AG09319 (cell line): Measurements from ENCODE around the gene BTN1A1.

ENCODE experiments used
- DNase-seq: peaks from one replicate; pipeline ENCODE4 v3.0.0-alpha.2; 2010; ENCODE audit warnings: low read depth; ENCODE audit errors: extremely low read depth
- TF ChIP-seq, protein P1 (sequence below): IDR thresholded peaks from 2 replicates; pipeline ENCODE4 v1.5.1; 2011; ENCODE audit warnings: low read depth, mild to moderate bottlenecking, inconsistent platforms, low read length, moderate library complexity

Gene BTN1A1

DNA sequence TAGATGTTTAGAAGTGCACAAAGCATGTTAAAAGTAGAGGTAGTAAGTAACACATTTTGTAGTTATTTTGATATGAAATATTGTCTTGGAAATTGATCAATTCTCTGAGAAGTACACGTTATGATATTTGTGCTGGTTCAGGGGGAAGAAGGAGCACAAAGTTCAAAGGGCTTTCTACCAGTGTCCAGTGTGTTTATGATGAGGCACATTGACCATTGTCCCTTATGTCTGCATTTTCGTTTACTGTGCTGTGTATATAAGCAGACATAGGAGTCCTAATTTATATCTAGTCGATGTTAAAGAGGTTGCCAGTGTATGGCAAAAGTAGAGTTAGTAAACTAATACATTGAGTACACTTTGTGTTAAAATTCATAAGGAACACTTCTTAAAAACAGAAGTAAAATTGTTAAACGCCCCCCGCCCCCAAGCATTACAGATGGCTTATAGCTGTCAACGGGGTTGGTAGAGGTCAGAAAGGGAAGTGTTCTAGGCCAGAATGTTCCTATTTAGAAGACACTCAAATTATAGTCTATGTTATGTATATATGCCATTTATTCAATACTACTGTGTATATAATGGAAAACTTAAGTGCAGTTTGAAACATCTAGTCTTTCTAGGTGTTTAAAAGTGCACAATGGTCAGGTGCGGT lies 24.7 kb downstream of the BTN1A1 start:
- TF ChIP-seq, protein P1, sequence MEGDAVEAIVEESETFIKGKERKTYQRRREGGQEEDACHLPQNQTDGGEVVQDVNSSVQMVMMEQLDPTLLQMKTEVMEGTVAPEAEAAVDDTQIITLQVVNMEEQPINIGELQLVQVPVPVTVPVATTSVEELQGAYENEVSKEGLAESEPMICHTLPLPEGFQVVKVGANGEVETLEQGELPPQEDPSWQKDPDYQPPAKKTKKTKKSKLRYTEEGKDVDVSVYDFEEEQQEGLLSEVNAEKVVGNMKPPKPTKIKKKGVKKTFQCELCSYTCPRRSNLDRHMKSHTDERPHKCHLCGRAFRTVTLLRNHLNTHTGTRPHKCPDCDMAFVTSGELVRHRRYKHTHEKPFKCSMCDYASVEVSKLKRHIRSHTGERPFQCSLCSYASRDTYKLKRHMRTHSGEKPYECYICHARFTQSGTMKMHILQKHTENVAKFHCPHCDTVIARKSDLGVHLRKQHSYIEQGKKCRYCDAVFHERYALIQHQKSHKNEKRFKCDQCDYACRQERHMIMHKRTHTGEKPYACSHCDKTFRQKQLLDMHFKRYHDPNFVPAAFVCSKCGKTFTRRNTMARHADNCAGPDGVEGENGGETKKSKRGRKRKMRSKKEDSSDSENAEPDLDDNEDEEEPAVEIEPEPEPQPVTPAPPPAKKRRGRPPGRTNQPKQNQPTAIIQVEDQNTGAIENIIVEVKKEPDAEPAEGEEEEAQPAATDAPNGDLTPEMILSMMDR: no peak
- DNase-seq: no peak

DNA sequence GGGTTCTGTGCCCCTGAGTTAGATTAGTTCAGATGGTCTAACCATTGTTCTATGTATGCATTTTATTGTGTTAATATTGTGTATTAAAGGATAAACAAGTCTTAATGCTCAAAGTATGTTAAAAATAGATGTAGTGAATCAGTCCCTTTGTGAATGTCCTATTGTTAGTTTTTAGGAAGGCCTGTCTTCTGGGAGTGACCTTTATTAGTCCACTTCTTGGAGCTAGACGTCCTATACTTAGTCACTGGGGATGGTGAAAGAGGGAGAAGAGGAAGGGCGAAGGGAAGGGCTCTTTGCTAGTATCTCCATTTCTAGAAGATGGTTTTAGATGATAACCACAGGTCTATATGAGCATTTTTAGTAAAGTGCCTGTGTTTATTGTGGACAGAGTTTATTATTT lies 25.7 kb downstream of the BTN1A1 start:
- TF ChIP-seq, protein P1: no peak
- no peak for DNase-seq

GRCh38 chr6:26526928-26527327 lies 26.8 kb downstream of the BTN1A1 start:
- no peak for DNase-seq
- TF ChIP-seq, protein P1: no peak

GRCh38 chr6:26530203-26530602 lies 30.1 kb downstream of the BTN1A1 start:
- DNase-seq: no peak
- TF ChIP-seq, protein P1: no peak

DNA sequence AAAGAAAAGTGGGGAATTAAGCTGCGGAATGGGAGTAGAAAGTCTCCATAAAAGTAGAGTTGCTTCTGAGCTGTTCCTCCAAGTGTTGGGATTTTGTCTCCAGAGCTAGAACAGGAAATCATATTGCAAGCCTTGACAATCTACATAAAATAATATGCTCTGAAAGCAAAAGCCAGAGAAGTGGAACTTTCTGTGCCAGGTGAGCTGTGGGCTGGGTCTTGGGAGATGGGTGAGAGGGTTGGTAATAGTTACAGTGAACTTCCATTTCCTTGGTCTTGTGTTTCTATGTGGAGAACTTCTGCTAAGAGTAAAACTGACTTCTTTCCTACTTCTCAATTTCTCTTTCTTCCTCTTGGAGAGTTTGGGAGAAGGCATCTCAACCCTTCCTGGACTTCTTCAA lies 31.8 kb downstream of the BTN1A1 start:
- no peak for DNase-seq
- TF ChIP-seq, protein P1: no peak

- peak; percentile 82 for DNase-seq
- TF ChIP-seq, protein P1: no peak
Measured at GRCh38 chr6:26532699-26533531, 32.8 kb downstream of the BTN1A1 start.

DNA sequence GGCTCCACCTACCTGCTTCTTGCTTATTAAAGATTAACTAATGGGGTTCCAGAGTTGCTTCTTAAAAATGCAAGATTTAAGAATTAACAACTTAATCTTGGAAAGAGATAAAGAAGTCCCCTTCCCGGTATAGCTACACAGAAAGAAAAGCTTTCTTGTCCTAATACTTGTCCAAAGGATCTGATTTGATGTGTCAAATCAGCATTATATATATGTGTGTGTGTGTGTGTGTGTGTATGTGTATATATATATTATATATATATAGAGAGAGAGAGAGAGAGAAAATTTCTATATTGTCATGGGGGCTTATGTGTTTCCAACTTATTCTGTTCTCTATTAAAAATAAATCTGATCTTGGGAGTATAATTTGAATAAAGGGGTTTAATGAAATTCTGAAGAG lies 33.4 kb downstream of the BTN1A1 start:
- DNase-seq: no peak
- TF ChIP-seq, protein P1: no peak
